K562 (cell line): ENCODE results near the gene EGFL7. TPM values are rescaled to one million over a fixed set of nuclear protein-coding genes. Genes with fewer than 3 reads are reported as not detected.

Experiments
- BMI1 ChIP-seq: fragments of 150-350 bp; IDR thresholded peaks from 2 replicates; pipeline ENCODE4 v1.6.1; 2014; ENCODE audit warnings: low read length
- CGGBP1 ChIP-seq: fragments of 250-450 bp; sonication (Bioruptor Pico); IDR thresholded peaks from 2 replicates; pipeline ENCODE4 v1.9.0; 2021; ENCODE audit warnings: mild to moderate bottlenecking
- FOXJ2 ChIP-seq: fragments of 200-800 bp; sonication (Bioruptor generic); IDR thresholded peaks from 2 replicates; pipeline ENCODE4 v1.6.1; 2016; ENCODE audit warnings: missing genetic modification characterization, missing compliant biosample characterization
- GTF2A2 ChIP-seq: IDR thresholded peaks from 2 replicates; pipeline ENCODE4 v1.6.1; 2016; ENCODE audit warnings: mild to moderate bottlenecking, missing genetic modification characterization, missing compliant biosample characterization
- HMBOX1 ChIP-seq: sonication (generic); IDR thresholded peaks from 2 replicates; pipeline ENCODE4 v1.6.1; 2016
- HSF4 ChIP-seq: fragments of 250-450 bp; sonication (Bioruptor Pico); IDR thresholded peaks from 2 replicates; pipeline ENCODE4 v2.1.2; 2022; ENCODE audit warnings: mild to moderate bottlenecking, moderate library complexity, borderline replicate concordance
- JUNB ChIP-seq: fragments of 450-650 bp; formaldehyde crosslinking; conservative IDR thresholded peaks from 2 replicates; pipeline ENCODE4 v1.4.0; 2020; ENCODE audit warnings: mild to moderate bottlenecking
- MBD1 ChIP-seq: fragments of 250-450 bp; sonication (Bioruptor Pico); IDR thresholded peaks from 2 replicates; pipeline ENCODE4 v1.8.0; 2022; ENCODE audit warnings: inconsistent platforms
- NCOA1 ChIP-seq: fragments of 450-650 bp; IDR thresholded peaks from 2 replicates; pipeline ENCODE4 v1.6.1; 2016; ENCODE audit warnings: low read depth
- NFIC ChIP-seq: fragments of 450-650 bp; IDR thresholded peaks from 2 replicates; pipeline ENCODE4 v1.6.1; 2017; ENCODE audit warnings: mild to moderate bottlenecking, inconsistent platforms
- NFRKB ChIP-seq: fragments of 450-650 bp; IDR thresholded peaks from 2 replicates; pipeline ENCODE4 v1.6.1; 2016; ENCODE audit warnings: low read depth
- RBM17 ChIP-seq: fragments of 200-400 bp; formaldehyde crosslinking; IDR thresholded peaks from 2 replicates; pipeline ENCODE4 v1.6.1; 2017; ENCODE audit warnings: low read depth, mild to moderate bottlenecking, low read length, borderline replicate concordance
- SMC3 ChIP-seq: conservative IDR thresholded peaks from 2 replicates; pipeline ENCODE4 v1.6.1; 2011; ENCODE audit warnings: low read depth, low read length, improper control_type of control experiment; ENCODE audit not compliant: insufficient read depth
- SNRNP70 ChIP-seq: fragments of 200-400 bp; formaldehyde crosslinking; optimal IDR thresholded peaks from 2 replicates; pipeline ENCODE3; 2017; ENCODE audit warnings: low read depth, low read length
- SRSF3 ChIP-seq: fragments of 200-400 bp; formaldehyde crosslinking; IDR thresholded peaks from 2 replicates; pipeline ENCODE4 v1.6.1; 2016; ENCODE audit warnings: mild to moderate bottlenecking, low read length, moderate library complexity; ENCODE audit not compliant: insufficient read depth
- TAF9B ChIP-seq: fragments of 450-650 bp; IDR thresholded peaks from 2 replicates; pipeline ENCODE4 v1.6.1; 2018; ENCODE audit warnings: mild to moderate bottlenecking; ENCODE audit not compliant: partially characterized antibody
- TEAD2 ChIP-seq: fragments of 450-650 bp; IDR thresholded peaks from 2 replicates; pipeline ENCODE4 v1.6.1; 2016; ENCODE audit warnings: missing genetic modification characterization, control low read depth, missing compliant biosample characterization
- ZNF121 ChIP-seq: sonication (generic); formaldehyde crosslinking; conservative IDR thresholded peaks from 2 replicates; pipeline ENCODE4 v1.8.0; 2022; ENCODE audit warnings: missing genetic modification reagents
- ZNF277 ChIP-seq: fragments of 250-450 bp; sonication (Bioruptor Pico); IDR thresholded peaks from 2 replicates; pipeline ENCODE4 v1.8.0; 2022; ENCODE audit warnings: inconsistent platforms, mild to moderate bottlenecking, moderate library complexity, borderline replicate concordance
- ZNF41 ChIP-seq: fragments of 250-450 bp; sonication (Bioruptor Pico); conservative IDR thresholded peaks from 2 replicates; pipeline ENCODE4 v1.4.0; 2020; ENCODE audit warnings: mild to moderate bottlenecking
- ZNF57 ChIP-seq: fragments of 450-650 bp; formaldehyde crosslinking; IDR thresholded peaks from 2 replicates; pipeline ENCODE4 v1.4.0; 2020; ENCODE audit warnings: mild to moderate bottlenecking, moderate library complexity
- ZNF584 ChIP-seq: fragments of 200-800 bp; sonication (Bioruptor generic); IDR thresholded peaks from 2 replicates; pipeline ENCODE4 v1.6.1; 2016; ENCODE audit warnings: low read depth, mild to moderate bottlenecking, missing genetic modification characterization, missing compliant biosample characterization
- polyA plus RNA-seq, 8 experiments: library from polyadenylated mRNA; depleted of rRNA in 4 of 8; stranded (reverse) in 5 of 8; unstranded in 3 of 8; fragments of >200 nt; fragmentation: Nextera tagmentation in 2 of 8; fragmentation: Illumina TruSeq in 1 of 8; extraction: Ambion mirVana in 2 of 8; extraction: Trizol in 1 of 8; gene quantifications; 2 replicates each; pipeline versions ENCODE4 v1.2.1 to v1.2.3, GENCODE V29; 2011 to 2014; ENCODE audit warnings: inconsistent platforms in 1 of 8, missing spikeins in 1 of 8
- total RNA-seq, 7 experiments: library from RNA; depleted of rRNA in 6 of 7; stranded (reverse); fragments of >200 nt in 6 of 7; fragmentation: Illumina TruSeq in 2 of 7; extraction: Trizol in 2 of 7; gene quantifications; 2 replicates each; pipeline versions ENCODE4 v1.2.1 to v1.2.3, GENCODE V29; 2011 to 2021; ENCODE audit warnings: low replicate concordance in 1 of 7
- TF ChIP-seq, protein P1 (sequence below), 2 experiments: fragments of 450-650 bp in 1 of 2; sonication (generic) in 1 of 2; formaldehyde crosslinking in 1 of 2; IDR thresholded peaks in 1 of 2; conservative IDR thresholded peaks in 1 of 2; 2 replicates each; pipeline versions ENCODE4 v1.6.1 to v1.8.1; 2016 to 2023; ENCODE audit warnings: mild to moderate bottlenecking in 2 of 2, moderate library complexity in 2 of 2, inconsistent platforms in 1 of 2, missing genetic modification reagents in 1 of 2

The EGFL7 gene
- total and polyA plus RNA-seq, 9 of the 15 experiments (the other 6 are each of a cell fraction or from before 2014, with no cell fraction given), result 1.5 to 286 (median 55.5) TPM

GRCh38 chr9:136673975-136674785 lies 11.5 kb downstream of the EGFL7 start (continued):
- TF ChIP-seq ZNF584 (CRISPR knock-in tag), result no peak
- TF ChIP-seq ZNF57 (CRISPR knock-in tag), result no peak
- peak; percentile 29; the same call in 1 of the 2 replicates for TF ChIP-seq NFIC
- TF ChIP-seq, protein P1, sequence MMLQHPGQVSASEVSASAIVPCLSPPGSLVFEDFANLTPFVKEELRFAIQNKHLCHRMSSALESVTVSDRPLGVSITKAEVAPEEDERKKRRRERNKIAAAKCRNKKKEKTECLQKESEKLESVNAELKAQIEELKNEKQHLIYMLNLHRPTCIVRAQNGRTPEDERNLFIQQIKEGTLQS (IDR thresholded peaks at IDR 0.05), result no peak
- TF ChIP-seq, protein P1 (CRISPR knock-in tag; conservative IDR thresholded peaks at IDR 0.05), result peak; percentile 66
- no peak for TF ChIP-seq SRSF3
- TF ChIP-seq HSF4 (CRISPR knock-in tag), result no peak
- no peak for TF ChIP-seq JUNB (CRISPR knock-in tag)
- TF ChIP-seq NFRKB, result no peak
- TF ChIP-seq ZNF121 (CRISPR knock-in tag), result no peak
- TF ChIP-seq ZNF277 (CRISPR knock-in tag), result no peak
- no peak for TF ChIP-seq MBD1 (CRISPR knock-in tag)
- TF ChIP-seq ZNF41 (CRISPR knock-in tag), result no peak
- no peak for TF ChIP-seq NCOA1
- no peak for TF ChIP-seq CGGBP1 (CRISPR knock-in tag)
- no peak for TF ChIP-seq RBM17
- TF ChIP-seq SMC3, result no peak
- TF ChIP-seq BMI1, result no peak
- peak; percentile 72 for TF ChIP-seq SNRNP70
- TF ChIP-seq FOXJ2 (tag), result no peak
- TF ChIP-seq TEAD2, result no peak
- TF ChIP-seq HMBOX1, result no peak
- TF ChIP-seq GTF2A2 (tag), result no peak
- TF ChIP-seq TAF9B, result no peak
